SK-N-MC (cell line): ENCODE measurements around the gene ZC2HC1B.
A peak's percentile ranks its signal among the peaks of the same experiment; 100 is the strongest.
"Not testable (repeated sequence)": the region's sequence is repeated elsewhere in the genome, so short reads cannot be mapped to it uniquely, and the experiment has no call there.

Experiments
- DNase-seq: peaks from one replicate; pipeline ENCODE4 v3.0.0-alpha.2; 2011; ENCODE audit warnings: low read depth, low spot score
- H3K27ac ChIP-seq: fragments of 200-600 bp; sonication (generic); 2 replicates; pipeline ENCODE4 v1.5.1; 2016; ENCODE audit warnings: mixed run types
- H3K36me3 ChIP-seq: fragments of 200-600 bp; sonication (generic); 2 replicates; pipeline ENCODE4 v1.6.1; 2017; ENCODE audit warnings: antibody characterized with exemption, low read length, mixed read lengths; ENCODE audit not compliant: insufficient read depth
- H3K4me3 ChIP-seq: fragments of 200-600 bp; sonication (generic); 2 replicates; pipeline ENCODE4 v1.5.1; 2016
- H3K9ac ChIP-seq: fragments of 200-600 bp; sonication (generic); 2 replicates; pipeline ENCODE4 v1.8.0; 2017; ENCODE audit warnings: mixed run types, mixed read lengths; ENCODE audit not compliant: insufficient read length
- H3K9me3 ChIP-seq: fragments of 200-600 bp; sonication (generic); 2 replicates; pipeline ENCODE4 v1.6.1; 2017; ENCODE audit warnings: low read depth, mild to moderate bottlenecking, antibody characterized with exemption, low read length, moderate library complexity, mixed read lengths
- EZH2 ChIP-seq: fragments of 200-600 bp; sonication (generic); IDR thresholded peaks from one replicate; pipeline ENCODE4 v1.6.1; 2017; ENCODE audit warnings: antibody characterized with exemption
- FOXP2 ChIP-seq: optimal IDR thresholded peaks from 2 replicates; pipeline ENCODE3; 2011; ENCODE audit warnings: mild to moderate bottlenecking, moderate library complexity; ENCODE audit not compliant: insufficient read depth; ENCODE audit errors: extremely low read length, control extremely low read depth
- POLR2AphosphoS5 ChIP-seq: IDR thresholded peaks from 2 replicates; pipeline ENCODE4 v1.6.1; 2012; ENCODE audit warnings: mild to moderate bottlenecking, low read depth, low read length, borderline replicate concordance

The ZC2HC1B gene

GRCh38 chr6:143840595-143841265 is 23.5 kb upstream of the ZC2HC1B start:
- TF ChIP-seq POLR2AphosphoS5, result no peak
- no peak for TF ChIP-seq EZH2
- no peak for TF ChIP-seq FOXP2
- Histone ChIP-seq H3K27ac (no peak overlapping the region), H3K9ac (no peak overlapping the region), H3K36me3 (peaks cover 12% of the 10 kb centered on the region), H3K4me3 (no peak overlapping the region), H3K9me3 (no peaks in the 10 kb centered on the region)
- no peak for DNase-seq

GRCh38 chr6:143842461-143842901 is 21.8 kb upstream of the ZC2HC1B start:
- Histone ChIP-seq H3K9ac (peak overlapping the region; percentile 97), H3K4me3 (peak overlapping the region; percentile 89), H3K36me3 (peaks cover 29% of the 10 kb centered on the region), H3K9me3 (no peaks in the 10 kb centered on the region), H3K27ac (peak overlapping the region; percentile 88)
- peak; percentile 14 for DNase-seq
- TF ChIP-seq EZH2 (no peak), POLR2AphosphoS5 (no peak), FOXP2 (no peak)

GRCh38 chr6:143842902-143843676 is 21.2 kb upstream of the ZC2HC1B start, which contains the start of gene LTV1:
Gene LTV1 (plus strand): TSS chr6:143843338. CDS start chr6:143843478, 140 bp downstream.
- peak within 1 kb of the TSS; percentile 97 for H3K9ac ChIP-seq
- peaks cover 35% of the 10 kb centered on the region for H3K36me3 ChIP-seq
- no peaks in the 10 kb centered on the region for H3K9me3 ChIP-seq
- H3K27ac ChIP-seq, result peak within 1 kb of the TSS; percentile 88
- TF ChIP-seq EZH2 (no peak), FOXP2 (no peak), POLR2AphosphoS5 (peak; percentile 95)
- peak within 1 kb of the TSS; percentile 89 for H3K4me3 ChIP-seq
- DNase-seq, result peak; percentile 61

- H3K9me3 ChIP-seq, result no peaks in the 10 kb centered on the region
- H3K36me3 ChIP-seq, result peaks cover 41% of the 10 kb centered on the region
- H3K27ac ChIP-seq, result peak overlapping the region; percentile 48; the same call in 1 of the 2 replicates
- peak overlapping the region; percentile 97 for H3K9ac ChIP-seq
- H3K4me3 ChIP-seq, result peak overlapping the region; percentile 89
- TF ChIP-seq POLR2AphosphoS5, result no peak
- no peak for TF ChIP-seq FOXP2
- no peak for TF ChIP-seq EZH2
- DNase-seq, result no peak
These were observed 20.6 kb upstream of the ZC2HC1B start for GRCh38 chr6:143843677-143843999.

- Histone ChIP-seq H3K36me3 (peaks cover 45% of the 10 kb centered on the region), H3K27ac (no peak overlapping the region), H3K9ac (peak overlapping the region; percentile 97), H3K4me3 (peak overlapping the region; percentile 89), H3K9me3 (no peaks in the 10 kb centered on the region)
- TF ChIP-seq EZH2, result no peak
- no peak for TF ChIP-seq FOXP2
- DNase-seq, result no peak
These were observed 20.3 kb upstream of the ZC2HC1B start for GRCh38 chr6:143844006-143844405.

- Histone ChIP-seq H3K4me3 (no peak overlapping the region), H3K9me3 (no peaks in the 10 kb centered on the region), H3K36me3 (peaks cover 55% of the 10 kb centered on the region), H3K27ac (no peak overlapping the region), H3K9ac (peak overlapping the region; percentile 97)
- no peak for DNase-seq
- no peak for TF ChIP-seq EZH2
- no peak for TF ChIP-seq FOXP2
- no peak for TF ChIP-seq POLR2AphosphoS5
These were observed 19.2 kb upstream of the ZC2HC1B start for GRCh38 chr6:143845033-143845432.

- not testable (repeated sequence) for H3K9me3 ChIP-seq
- H3K36me3 ChIP-seq, result peaks cover 77% of the 10 kb centered on the region
These were observed 12.6 kb upstream of the ZC2HC1B start for GRCh38 chr6:143851706-143852105.

GRCh38 chr6:143855057-143855456 is 9.2 kb upstream of the ZC2HC1B start:
- H3K4me3 ChIP-seq, H3K27ac ChIP-seq, H3K9ac ChIP-seq, H3K9me3 ChIP-seq, DNase-seq: not testable (repeated sequence)
- peaks cover 77% of the 10 kb centered on the region for H3K36me3 ChIP-seq

More at GRCh38 chr6:143851706-143852105, 12.6 kb upstream of the ZC2HC1B start:
- H3K9ac ChIP-seq, H3K4me3 ChIP-seq, H3K27ac ChIP-seq, DNase-seq: not testable (repeated sequence)

- not testable (repeated sequence) for H3K9ac ChIP-seq, DNase-seq, H3K27ac ChIP-seq, H3K4me3 ChIP-seq, H3K9me3 ChIP-seq
- peaks cover 77% of the 10 kb centered on the region for H3K36me3 ChIP-seq
These were observed 7.5 kb upstream of the ZC2HC1B start for GRCh38 chr6:143856762-143857161.
